DMS53 (cell line): ENCODE results near the gene NLE1.
"Not testable (repeated sequence)": the region's sequence is repeated elsewhere in the genome, so short reads cannot be mapped to it uniquely, and the experiment has no call there.

ENCODE experiments used
- DNase-seq: peaks from one replicate; lab custom pipeline; 2025; lab: John Stamatoyannopoulos, UW

The NLE1 gene

GRCh38 chr17:35162755-35163154 lies 20.7 kb upstream of the NLE1 start:
- DNase-seq = no peak

GRCh38 chr17:35161281-35161761 lies 19.2 kb upstream of the NLE1 start:
- no peak for DNase-seq

GRCh38 chr17:35160354-35161201 lies 18.5 kb upstream of the NLE1 start:
- DNase-seq = no peak

GRCh38 chr17:35159940-35160339 lies 17.8 kb upstream of the NLE1 start:
- no peak for DNase-seq

GRCh38 chr17:35155246-35155645 lies 13.1 kb upstream of the NLE1 start:
- no peak for DNase-seq

GRCh38 chr17:35154196-35155165 lies 12.4 kb upstream of the NLE1 start:
- DNase-seq = no peak

- peak; percentile 21 for DNase-seq
These were observed 10.5 kb upstream of the NLE1 start for GRCh38 chr17:35152421-35153140.

GRCh38 chr17:35151080-35151479 lies 9.0 kb upstream of the NLE1 start:
- DNase-seq = not testable (repeated sequence)

- DNase-seq = no peak
These were observed 7.8 kb upstream of the NLE1 start for GRCh38 chr17:35149941-35150340.

- no peak for DNase-seq
These were observed 6.0 kb upstream of the NLE1 start for GRCh38 chr17:35148144-35148543.

GRCh38 chr17:35147375-35147905 lies 5.3 kb upstream of the NLE1 start, which contains the start of gene UNC45B:
TSS of gene UNC45B (plus strand) at chr17:35147817. CDS start at chr17:35148264, 447 bp downstream.
- DNase-seq = no peak

GRCh38 chr17:35146214-35146833 lies 4.2 kb upstream of the NLE1 start:
- DNase-seq = no peak

- no peak for DNase-seq
These were observed 2.7 kb upstream of the NLE1 start for GRCh38 chr17:35144840-35145239.

GRCh38 chr17:35142467-35142796 lies 329 bp upstream of the NLE1 start:
- DNase-seq = no peak

GRCh38 chr17:35138218-35138617 lies 3.9 kb downstream of the NLE1 start:
- DNase-seq = no peak

GRCh38 chr17:35135322-35135721 lies 6.8 kb downstream of the NLE1 start:
- no peak for DNase-seq

- no peak for DNase-seq
These were observed 9.1 kb downstream of the NLE1 start for GRCh38 chr17:35132816-35133550.

GRCh38 chr17:35132099-35132498 lies 10.0 kb downstream of the NLE1 start:
- no peak for DNase-seq

GRCh38 chr17:35130392-35130791 lies 11.7 kb downstream of the NLE1 start:
- no peak for DNase-seq

- peak; percentile 12 for DNase-seq
These were observed 12.1 kb downstream of the NLE1 start for GRCh38 chr17:35129973-35130351.
